Psoas muscle (tissue), 8 donors: ENCODE data around the gene ROM1. TPM values are rescaled to one million over a fixed set of nuclear protein-coding genes. Genes with fewer than 3 reads are reported as not detected.

Source experiments
- ATAC-seq, 4 donors: fragments of 200-7000 bp; cut with Tn5 transposase; one replicate each; pipeline ENCODE4 v1.9.1; 2020; ENCODE audit warnings: moderate library complexity in 3 of 4, mild to moderate bottlenecking in 2 of 4
- DNase-seq, 2 donors: peaks; one replicate each; pipeline ENCODE4 v3.0.0-alpha.2; 2020
- H3K27ac ChIP-seq: fragments of 200-600 bp; one replicate; pipeline ENCODE4 v1.8.0; 2022
- H3K27me3 ChIP-seq, 3 donors: fragments of 200-600 bp in 1 of 3; one replicate each; pipeline versions ENCODE4 v1.6.1 to v1.8.0; 2013 to 2022; ENCODE audit warnings: low read length in 2 of 3, mild to moderate bottlenecking in 2 of 3, moderate library complexity in 1 of 3; ENCODE audit not compliant: insufficient read depth in 3 of 3
- H3K36me3 ChIP-seq, 2 donors: fragments of 200-600 bp in 1 of 2; one replicate each; pipeline versions ENCODE4 v1.6.1 to v1.8.0; 2013 to 2022; ENCODE audit warnings: low read depth in 1 of 2, mild to moderate bottlenecking in 1 of 2, moderate library complexity in 1 of 2; ENCODE audit not compliant: insufficient read depth in 1 of 2
- H3K4me1 ChIP-seq: fragments of 200-600 bp; one replicate; pipeline ENCODE4 v1.8.0; 2022
- H3K4me3 ChIP-seq: fragments of 200-600 bp; one replicate; pipeline ENCODE4 v1.8.0; 2022; ENCODE audit warnings: mild to moderate bottlenecking
- H3K9me3 ChIP-seq: fragments of 200-600 bp; one replicate; pipeline ENCODE4 v1.8.0; 2022
- CTCF ChIP-seq: fragments of 200-600 bp; IDR thresholded peaks from one replicate; pipeline ENCODE4 v1.8.0; 2022; ENCODE audit warnings: antibody characterized with exemption
- WGBS, 3 donors: extraction: QIAGEN DNeasy Blood & Tissue Kit; methylation state at CpG; one replicate each; pipeline versions ENCODE4 v1.1.6 to v1.1.7; 2013; 5-methylcytosine and 5-hydroxymethylcytosine counted together
- intact Hi-C, 2 donors: fragments of 100-400 bp; cut with DNase I; formaldehyde crosslinking; loops; one replicate each; pipeline versions ENCODE4 v1.11.0 to v1.14.2; 2022
- polyA plus RNA-seq, 3 donors: library from polyadenylated mRNA; stranded (reverse); fragments of 200-250 nt; gene quantifications; one replicate each; pipeline ENCODE4 v1.2.3, GENCODE V29; 2013
- total RNA-seq, 4 donors: library from RNA; stranded (reverse); fragmentation: NEBNext Ultra II Directional in 2 of 4; extraction: Animal tissue kit (Norgen Biotek cat#: 25700) in 2 of 4; gene quantifications; one replicate each; pipeline versions ENCODE4 v1.2.1 to v1.2.4, GENCODE V29; 2021 to 2023
- donor health status: healthy with polysubstance abuse.
- donor health status: DM: no; HTN: no; CAD: no; lungs with moderate emphysema.
- donor health status: Bipolar disorder and iron deficiency.
- donor health status: healthy.
- donor health status: DM: yes; HTN: yes; CAD: no.
- donor health status: DM: no; HTN: no; CAD: no.
- donor health status: DM: no; HTN: no; CAD: no.
- donor health status: DM: yes; HTN: yes; CAD: no.

The ROM1 gene
- total and polyA plus RNA-seq, 7 donors, result 2.0 to 5.5 (median 3.7) TPM

GRCh38 chr11:62593434-62594044, 19.5 kb upstream of the ROM1 start:
- H3K4me3 ChIP-seq, result no peak overlapping the region
- TF ChIP-seq CTCF, result peak; percentile 61
- H3K27me3 ChIP-seq, result no peaks in the 10 kb centered on the region
- H3K27ac ChIP-seq, result peak overlapping the region; percentile 94
- WGBS, 3 donors, result 49 to 58% (median 54%) methylated on average over 12 to 13 of the region's 13 CpGs
- ATAC-seq, result peak in 3 of 4 donors; percentile 27 to 42 (median 36)
- DNase-seq, result peak; percentile 80 to 88
- peaks cover 28% of the 10 kb centered on the region for H3K4me1 ChIP-seq
- intact Hi-C loops, result loop anchor here in 1 of 2 donors (5.0 to 10.0 kb wide), 2 partner anchors 99 to 629 kb away; partner anchors contain the start of gene FTH1
- H3K9me3 ChIP-seq, result no peaks in the 10 kb centered on the region
- H3K36me3 ChIP-seq, result peaks cover 10 to 58% of the 10 kb centered on the region in 2 donors

- intact Hi-C loops, result loop anchor here in 1 of 2 donors (10.0 kb wide), 1 partner anchor 630 kb away; the partner anchor contains the start of gene FTH1
- DNase-seq (peak in 1 of 2 donors; percentile 19), ATAC-seq (no peak)
- Histone ChIP-seq H3K9me3 (no peaks in the 10 kb centered on the region), H3K27me3 (no peaks in the 10 kb centered on the region), H3K36me3 (peaks cover 9 to 55% of the 10 kb centered on the region in 2 donors), H3K4me3 (no peak overlapping the region), H3K27ac (no peak overlapping the region), H3K4me1 (peaks cover 31% of the 10 kb centered on the region)
- no peak for TF ChIP-seq CTCF
- 77 to 87% (median 82%) methylated on average over 8 of the region's 8 CpGs for WGBS, 3 donors
Observed at GRCh38 chr11:62595124-62595523, 17.9 kb upstream of the ROM1 start.

- Histone ChIP-seq H3K4me3 (peak overlapping the region; percentile 84), H3K4me1 (peaks cover 29% of the 10 kb centered on the region), H3K27ac (peak overlapping the region; percentile 11), H3K36me3 (peaks cover 8 to 54% of the 10 kb centered on the region in 2 donors), H3K27me3 (no peaks in the 10 kb centered on the region), H3K9me3 (no peaks in the 10 kb centered on the region)
- DNase-seq (peak; percentile 95 to 97), ATAC-seq (peak; percentile 21 to 67 (median 54))
- TF ChIP-seq CTCF, result no peak
- WGBS, 3 donors, result 42 to 43% (median 42%) methylated on average over 7 of the region's 7 CpGs
- intact Hi-C loops, result loop anchor here in 1 of 2 donors (10.0 kb wide), 1 partner anchor 634 kb away; the partner anchor contains the start of gene FTH1
Observed at GRCh38 chr11:62599069-62599696, 13.9 kb upstream of the ROM1 start.

GRCh38 chr11:62599901-62600300, 13.2 kb upstream of the ROM1 start:
- intact Hi-C loops, result loop anchor here in 1 of 2 donors (10.0 kb wide), 1 partner anchor 635 kb away; the partner anchor contains the start of gene FTH1
- no peak for ATAC-seq
- TF ChIP-seq CTCF, result no peak
- H3K4me3 ChIP-seq, result peak overlapping the region; percentile 84
- H3K27ac ChIP-seq, result no peak overlapping the region
- no peaks in the 10 kb centered on the region for H3K9me3 ChIP-seq
- H3K4me1 ChIP-seq, result peaks cover 29% of the 10 kb centered on the region
- 47 to 54% (median 53%) methylated on average over 5 of the region's 5 CpGs for WGBS, 3 donors
- peaks cover 8 to 48% of the 10 kb centered on the region in 2 donors for H3K36me3 ChIP-seq
- DNase-seq, result peak in 1 of 2 donors; percentile 4
- no peaks in the 10 kb centered on the region for H3K27me3 ChIP-seq
